Measurements from ENCODE around the gene FZD2.
"Not testable (repeated sequence)": the region's sequence is repeated elsewhere in the genome, so short reads cannot be mapped to it uniquely, and the experiment has no call there.

The FZD2 gene

DNA sequence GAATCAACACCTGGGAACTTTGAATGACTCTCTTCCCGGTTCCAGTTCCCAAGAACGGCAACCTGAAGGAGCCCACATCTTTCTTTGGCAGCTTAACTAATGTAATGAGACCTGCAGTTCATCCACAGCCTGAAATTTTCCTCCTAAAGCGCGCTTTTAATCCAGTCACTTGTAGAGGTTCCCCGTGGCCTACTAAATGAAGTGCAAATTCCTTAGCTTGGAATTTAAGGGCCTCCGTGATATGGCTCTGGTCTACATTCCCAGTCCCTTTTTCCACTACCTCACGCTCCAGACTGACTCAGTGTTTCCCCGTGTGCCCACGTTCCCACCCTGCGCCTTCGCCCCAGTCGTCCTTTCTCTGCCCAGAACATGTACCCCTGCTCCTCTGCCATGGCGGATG, 27.2 kb downstream of the FZD2 start:
- no peak overlapping the region for H3K4me3 ChIP-seq (ENCODE audit: control insufficient read depth, low read depth, low read length)
- DNase-seq (ENCODE audit: low read depth) = no peak
- TF ChIP-seq CTCF (conservative IDR thresholded peaks at IDR 0.05; ENCODE audit: control insufficient read depth, insufficient read depth, low read depth, low read length) = no peak

- H3K4me3 ChIP-seq (ENCODE audit: control insufficient read depth, low read depth, low read length) = no peak overlapping the region
- DNase-seq (ENCODE audit: low read depth) = no peak
- no peak for TF ChIP-seq CTCF (conservative IDR thresholded peaks at IDR 0.05; ENCODE audit: control insufficient read depth, insufficient read depth, low read depth, low read length)
These were observed 28.0 kb downstream of the FZD2 start for GRCh38 chr17:44585315-44585714.

DNA sequence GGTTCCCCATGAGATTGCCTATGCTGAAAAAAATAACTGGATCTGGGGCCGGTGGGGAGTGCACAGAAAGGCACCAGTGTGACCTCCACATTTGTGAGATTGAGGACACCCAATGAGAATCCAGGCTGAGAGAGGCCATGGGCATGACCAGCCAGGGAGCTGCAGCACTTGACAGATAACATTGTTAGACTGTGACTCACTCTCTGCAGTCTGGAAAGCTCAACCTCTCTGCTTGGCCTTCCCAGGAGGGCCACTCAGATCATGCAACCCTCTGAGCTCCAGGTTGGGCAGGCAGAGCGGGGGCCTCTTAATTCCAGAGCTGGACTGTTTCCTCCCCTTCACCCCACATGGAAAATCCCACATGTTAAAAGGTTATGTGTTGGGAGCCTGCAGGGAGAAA, 30.1 kb downstream of the FZD2 start:
- no peak overlapping the region for H3K4me3 ChIP-seq (ENCODE audit: control insufficient read depth, low read depth, low read length)
- TF ChIP-seq CTCF (conservative IDR thresholded peaks at IDR 0.05; ENCODE audit: control insufficient read depth, insufficient read depth, low read depth, low read length) = no peak
- peak; percentile 83 for DNase-seq (ENCODE audit: low read depth)

GRCh38 chr17:44589316-44590071, 32.2 kb downstream of the FZD2 start:
- no peak for TF ChIP-seq CTCF (conservative IDR thresholded peaks at IDR 0.05; ENCODE audit: control insufficient read depth, insufficient read depth, low read depth, low read length)
- DNase-seq (ENCODE audit: low read depth) = peak; percentile 63
- H3K4me3 ChIP-seq (ENCODE audit: control insufficient read depth, low read depth, low read length) = no peak overlapping the region

GRCh38 chr17:44590072-44590462, 32.8 kb downstream of the FZD2 start:
- not testable (repeated sequence) for DNase-seq (ENCODE audit: low read depth)

DNA sequence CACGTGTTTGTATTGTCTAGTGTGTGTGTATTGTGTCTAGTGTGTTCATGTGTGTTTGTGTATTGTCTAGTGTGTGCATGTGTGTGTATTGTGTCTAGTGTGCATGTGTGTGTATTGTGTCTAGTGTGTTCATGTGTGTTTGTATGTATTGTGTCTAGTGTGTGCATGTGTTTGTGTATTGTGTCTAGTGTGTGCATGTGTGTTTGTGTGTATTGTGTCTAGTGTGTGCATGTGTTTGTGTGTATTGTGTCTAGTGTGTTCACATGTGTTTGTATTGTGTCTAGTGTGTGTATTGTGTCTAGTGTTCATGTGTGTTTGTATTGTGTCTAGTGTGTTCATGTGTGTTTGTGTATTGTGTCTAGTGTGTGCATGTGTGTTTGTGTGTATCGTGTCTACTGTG, 33.5 kb downstream of the FZD2 start:
- H3K4me3 ChIP-seq (ENCODE audit: control insufficient read depth, low read depth, low read length); DNase-seq (ENCODE audit: low read depth): not testable (repeated sequence)

More at GRCh38 chr17:44590072-44590462, 32.8 kb downstream of the FZD2 start:
- H3K4me3 ChIP-seq (ENCODE audit: control insufficient read depth, low read depth, low read length) = not testable (repeated sequence)

DNA sequence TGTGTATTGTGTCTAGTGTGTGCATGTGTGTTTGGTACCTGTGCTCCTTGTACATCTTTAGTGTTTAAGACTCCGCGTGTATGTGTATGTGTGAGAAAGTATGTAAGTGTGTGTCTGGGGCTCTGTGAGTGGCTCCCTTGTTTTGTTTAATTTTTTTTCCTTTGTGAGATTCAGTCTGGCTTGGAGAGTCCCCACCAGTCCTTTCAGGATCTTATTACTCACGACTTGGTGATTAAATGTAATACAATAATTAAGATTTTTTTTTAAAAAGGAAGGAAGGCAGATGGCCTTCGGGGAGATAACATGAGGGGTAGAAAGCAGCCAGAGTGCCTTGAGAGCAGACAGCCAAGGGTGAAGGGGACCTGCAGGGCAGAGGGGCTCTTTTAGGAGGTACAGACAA, 33.9 kb downstream of the FZD2 start:
- TF ChIP-seq CTCF (conservative IDR thresholded peaks at IDR 0.05; ENCODE audit: control insufficient read depth, insufficient read depth, low read depth, low read length) = no peak
- DNase-seq (ENCODE audit: low read depth) = no peak
- no peak overlapping the region for H3K4me3 ChIP-seq (ENCODE audit: control insufficient read depth, low read depth, low read length)

DNA sequence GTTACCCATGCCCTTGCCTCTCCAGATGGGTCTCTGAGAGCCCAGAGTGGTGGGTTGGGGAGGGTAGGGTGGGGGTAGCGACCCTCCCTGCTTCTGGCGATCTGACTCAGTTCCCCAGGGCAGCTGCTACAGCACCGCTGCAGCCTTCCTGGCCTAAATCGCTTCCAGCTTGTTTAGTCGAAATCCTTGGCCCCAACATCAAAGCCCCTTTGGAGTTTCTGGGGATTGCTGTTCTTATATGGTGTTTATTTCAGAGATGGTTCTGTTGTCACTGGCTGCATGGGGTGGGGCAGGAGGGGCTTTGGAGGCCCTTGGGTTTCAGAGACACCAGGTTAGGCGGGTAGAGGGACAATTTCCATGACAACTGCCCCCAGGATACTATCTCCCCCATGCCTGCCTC, 35.9 kb downstream of the FZD2 start:
- no peak overlapping the region for H3K4me3 ChIP-seq (ENCODE audit: control insufficient read depth, low read depth, low read length)
- no peak for DNase-seq (ENCODE audit: low read depth)
- TF ChIP-seq CTCF (conservative IDR thresholded peaks at IDR 0.05; ENCODE audit: control insufficient read depth, insufficient read depth, low read depth, low read length) = no peak

Data from fibroblast of mammary gland (primary cell).